GM12864 (cell line): ENCODE measurements around the gene GTF2A1L.

Experiments
- DNase-seq: peaks from one replicate; pipeline ENCODE4 v3.0.0-alpha.2; 2011; ENCODE audit warnings: low read depth
- H3K4me3 ChIP-seq: 2 replicates; pipeline ENCODE4 v1.5.1; 2011; ENCODE audit warnings: mild to moderate bottlenecking, low read depth, low read length, control low read depth
- TF ChIP-seq, protein P1 (sequence below): IDR thresholded peaks from 2 replicates; pipeline ENCODE4 v1.5.1; 2011; ENCODE audit warnings: low read depth, mild to moderate bottlenecking, moderate library complexity, low read length, control low read depth, inconsistent platforms; ENCODE audit errors: missing control alignments

Gene GTF2A1L

DNA sequence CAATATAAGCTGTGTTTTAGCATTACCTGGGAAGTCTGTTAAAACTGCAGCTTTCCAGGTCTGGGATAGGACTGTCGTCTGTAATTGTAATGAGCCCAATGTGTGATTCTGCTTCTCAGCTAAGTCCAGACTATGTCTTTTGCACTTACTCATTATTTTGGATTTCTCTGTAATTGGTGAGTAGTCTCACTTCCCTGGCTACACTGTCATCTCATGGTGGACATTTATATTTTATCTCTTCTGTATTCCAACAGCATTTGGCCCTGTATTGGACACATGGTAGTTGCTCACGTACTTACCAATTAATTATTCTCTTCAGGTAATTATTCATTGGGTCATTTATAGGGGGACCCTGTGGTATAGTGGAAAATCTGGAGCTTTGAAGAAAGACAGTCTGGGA is 109.9 kb downstream of the GTF2A1L start:
- TF ChIP-seq, protein P1, sequence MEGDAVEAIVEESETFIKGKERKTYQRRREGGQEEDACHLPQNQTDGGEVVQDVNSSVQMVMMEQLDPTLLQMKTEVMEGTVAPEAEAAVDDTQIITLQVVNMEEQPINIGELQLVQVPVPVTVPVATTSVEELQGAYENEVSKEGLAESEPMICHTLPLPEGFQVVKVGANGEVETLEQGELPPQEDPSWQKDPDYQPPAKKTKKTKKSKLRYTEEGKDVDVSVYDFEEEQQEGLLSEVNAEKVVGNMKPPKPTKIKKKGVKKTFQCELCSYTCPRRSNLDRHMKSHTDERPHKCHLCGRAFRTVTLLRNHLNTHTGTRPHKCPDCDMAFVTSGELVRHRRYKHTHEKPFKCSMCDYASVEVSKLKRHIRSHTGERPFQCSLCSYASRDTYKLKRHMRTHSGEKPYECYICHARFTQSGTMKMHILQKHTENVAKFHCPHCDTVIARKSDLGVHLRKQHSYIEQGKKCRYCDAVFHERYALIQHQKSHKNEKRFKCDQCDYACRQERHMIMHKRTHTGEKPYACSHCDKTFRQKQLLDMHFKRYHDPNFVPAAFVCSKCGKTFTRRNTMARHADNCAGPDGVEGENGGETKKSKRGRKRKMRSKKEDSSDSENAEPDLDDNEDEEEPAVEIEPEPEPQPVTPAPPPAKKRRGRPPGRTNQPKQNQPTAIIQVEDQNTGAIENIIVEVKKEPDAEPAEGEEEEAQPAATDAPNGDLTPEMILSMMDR: no peak
- DNase-seq: no peak
- no peak overlapping the region for H3K4me3 ChIP-seq

DNA sequence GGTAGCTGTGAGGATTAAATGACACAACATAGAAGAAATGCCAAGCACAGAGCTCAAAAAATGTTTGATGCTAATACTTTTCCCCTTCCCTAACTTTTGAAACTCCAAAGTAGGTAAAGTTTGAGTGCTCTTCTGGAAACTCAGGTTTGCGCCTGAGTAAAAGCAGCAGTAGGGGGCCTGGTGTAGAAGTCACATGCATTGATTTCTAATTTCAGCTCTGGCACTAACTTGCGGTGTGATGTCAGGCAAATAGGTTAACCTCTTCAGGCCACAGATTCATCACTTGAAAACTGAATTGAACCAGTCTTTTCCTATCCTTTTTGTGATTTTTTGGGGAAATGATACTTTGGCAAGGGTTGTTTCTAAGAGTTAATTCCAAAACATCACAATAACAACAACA is 110.6 kb downstream of the GTF2A1L start:
- DNase-seq: no peak
- TF ChIP-seq, protein P1: no peak
- no peak overlapping the region for H3K4me3 ChIP-seq

DNA sequence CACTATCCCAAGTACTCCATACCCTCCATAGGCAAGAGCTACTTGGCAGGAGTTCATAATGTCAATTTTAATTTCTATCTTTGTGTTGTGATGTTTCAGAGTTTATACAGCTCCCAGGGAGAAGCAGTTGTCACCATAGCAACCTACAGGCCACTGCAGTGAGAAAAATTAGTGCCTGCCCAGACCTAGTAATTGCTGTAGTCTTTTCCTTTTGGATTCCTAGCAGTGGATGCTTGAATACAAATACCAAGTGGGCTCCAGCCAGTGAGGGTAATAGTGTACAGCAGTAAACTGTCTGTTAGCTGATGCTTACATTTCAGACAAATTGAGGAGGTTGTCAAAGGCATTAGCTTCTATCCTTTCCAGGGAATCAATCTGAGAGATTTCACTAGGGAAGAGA is 111.2 kb downstream of the GTF2A1L start:
- TF ChIP-seq, protein P1: no peak
- DNase-seq: no peak
- no peak overlapping the region for H3K4me3 ChIP-seq
